NCI-H526 (cell line): ENCODE results near the gene CCNO.
A peak's percentile ranks its signal among the peaks of the same experiment; 100 is the strongest.

Experiments used
- DNase-seq, 2 experiments: peaks; one replicate each; lab custom pipeline; 2025; lab: John Stamatoyannopoulos, UW

Gene CCNO

GRCh38 chr5:55232985-55233928 lies at the start of gene CCNO:
CCNO (minus strand) TSS chr5:55233608; CDS start chr5:55233523, 85 bp downstream.
- DNase-seq: peak; percentile 11 to 82

GRCh38 chr5:55278778-55279177 lies 45.4 kb upstream of the CCNO start:
- no peak for DNase-seq

- no peak for DNase-seq
These were observed 43.4 kb upstream of the CCNO start for GRCh38 chr5:55276771-55277170.

- DNase-seq: no peak
These were observed 24.9 kb upstream of the CCNO start for GRCh38 chr5:55258339-55258738.

- no peak for DNase-seq
These were observed 21.4 kb upstream of the CCNO start for GRCh38 chr5:55254802-55255201.

- no peak for DNase-seq
These were observed 16.7 kb upstream of the CCNO start for GRCh38 chr5:55250064-55250463.

GRCh38 chr5:55241746-55242145 lies 8.3 kb upstream of the CCNO start:
- DNase-seq: no peak

GRCh38 chr5:55236800-55237199 lies 3.4 kb upstream of the CCNO start:
- DNase-seq: no peak

- DNase-seq: peak in 1 of 2 experiments; percentile 28
These were observed 803 bp upstream of the CCNO start for GRCh38 chr5:55234121-55234700.

GRCh38 chr5:55232271-55232984 lies 980 bp downstream of the CCNO start:
- DNase-seq: peak in 1 of 2 experiments; percentile 41

- no peak for DNase-seq
These were observed 1.5 kb downstream of the CCNO start for GRCh38 chr5:55231919-55232270.

GRCh38 chr5:55231029-55231918 lies 2.1 kb downstream of the CCNO start:
- DNase-seq: peak in 1 of 2 experiments; percentile 33

- DNase-seq: no peak
These were observed 3.2 kb downstream of the CCNO start for GRCh38 chr5:55230086-55230629.

GRCh38 chr5:55227664-55228430 lies 5.6 kb downstream of the CCNO start:
- DNase-seq: no peak

- DNase-seq: peak in 1 of 2 experiments; percentile 50
These were observed 6.3 kb downstream of the CCNO start, which contains the start of gene MCIDAS for GRCh38 chr5:55226934-55227663. MCIDAS (minus strand) TSS chr5:55227315; CDS start chr5:55227138, 177 bp downstream.

- DNase-seq: peak; percentile 7 to 73
These were observed 7.1 kb downstream of the CCNO start for GRCh38 chr5:55226027-55226933.

- no peak for DNase-seq
These were observed 8.1 kb downstream of the CCNO start for GRCh38 chr5:55225346-55225745.

GRCh38 chr5:55223812-55224240 lies 9.6 kb downstream of the CCNO start:
- DNase-seq: no peak
